Loucy (cell line): ENCODE results near the gene PHB1.

Source experiments
- H2AFZ ChIP-seq: fragments of 200-600 bp; sonication (generic); 2 replicates; pipeline ENCODE4 v1.6.0; 2016; ENCODE audit warnings: antibody characterized with exemption, mild to moderate bottlenecking, low read length, moderate library complexity
- H3F3A ChIP-seq: fragments of 200-600 bp; 2 replicates; pipeline ENCODE4 v1.6.0; 2016; ENCODE audit warnings: antibody characterized with exemption, low read depth, mild to moderate bottlenecking
- H3K27me3 ChIP-seq: fragments of 200-600 bp; sonication (generic); 2 replicates; pipeline ENCODE4 v1.6.1; 2014; ENCODE audit warnings: low read length, mild to moderate bottlenecking; ENCODE audit not compliant: insufficient read depth, poor library complexity, severe bottlenecking
- H3K36me3 ChIP-seq: fragments of 200-600 bp; sonication (generic); 2 replicates; pipeline ENCODE4 v1.6.1; 2016; ENCODE audit warnings: low read length; ENCODE audit not compliant: insufficient read depth
- H3K4me1 ChIP-seq: fragments of 200-600 bp; sonication (generic); 2 replicates; pipeline ENCODE4 v1.5.1; 2014; ENCODE audit warnings: low read length, mild to moderate bottlenecking; ENCODE audit not compliant: insufficient read depth, poor library complexity, severe bottlenecking
- H3K4me2 ChIP-seq: fragments of 200-600 bp; sonication (generic); 2 replicates; pipeline ENCODE4 v1.6.0; 2014; ENCODE audit warnings: antibody characterized with exemption, low read length, low read depth, mild to moderate bottlenecking; ENCODE audit not compliant: poor library complexity, severe bottlenecking
- H3K4me3 ChIP-seq: fragments of 200-600 bp; sonication (generic); 2 replicates; pipeline ENCODE4 v1.5.1; 2014; ENCODE audit warnings: low read length, mild to moderate bottlenecking, mixed read lengths; ENCODE audit not compliant: poor library complexity, severe bottlenecking
- H3K79me2 ChIP-seq: fragments of 200-600 bp; sonication (generic); 2 replicates; pipeline ENCODE4 v1.6.1; 2014; ENCODE audit warnings: low read length; ENCODE audit not compliant: insufficient read depth
- H3K9ac ChIP-seq: fragments of 200-600 bp; sonication (generic); 2 replicates; pipeline ENCODE4 v1.6.0; 2014; ENCODE audit warnings: mild to moderate bottlenecking, low read depth, low read length, moderate library complexity; ENCODE audit not compliant: poor library complexity, severe bottlenecking
- H3K9me2 ChIP-seq: fragments of 200-600 bp; sonication (generic); replicated peaks from 2 replicates; pipeline ENCODE4 v1.6.1; 2016; ENCODE audit warnings: low read depth, low read length, mixed read lengths
- H3K9me3 ChIP-seq: fragments of 200-600 bp; sonication (generic); 2 replicates; pipeline ENCODE4 v1.6.1; 2014; ENCODE audit warnings: mild to moderate bottlenecking, antibody characterized with exemption, low read length, low read depth; ENCODE audit not compliant: insufficient read depth
- H4K20me1 ChIP-seq: fragments of 200-600 bp; sonication (generic); 2 replicates; pipeline ENCODE4 v1.6.0; 2014; ENCODE audit warnings: antibody characterized with exemption, low read length, mild to moderate bottlenecking; ENCODE audit not compliant: insufficient read depth, poor library complexity, severe bottlenecking
- EZH2phosphoT487 ChIP-seq: fragments of 200-600 bp; IDR thresholded peaks from 2 replicates; pipeline ENCODE4 v1.6.1; 2018; ENCODE audit warnings: antibody characterized with exemption, mild to moderate bottlenecking, moderate library complexity, borderline replicate concordance
- TF ChIP-seq, protein P1 (sequence below): fragments of 200-600 bp; sonication (generic); conservative IDR thresholded peaks from 2 replicates; pipeline ENCODE4 v1.5.1; 2014; ENCODE audit warnings: mild to moderate bottlenecking, antibody characterized with exemption, low read length

Gene PHB1

DNA sequence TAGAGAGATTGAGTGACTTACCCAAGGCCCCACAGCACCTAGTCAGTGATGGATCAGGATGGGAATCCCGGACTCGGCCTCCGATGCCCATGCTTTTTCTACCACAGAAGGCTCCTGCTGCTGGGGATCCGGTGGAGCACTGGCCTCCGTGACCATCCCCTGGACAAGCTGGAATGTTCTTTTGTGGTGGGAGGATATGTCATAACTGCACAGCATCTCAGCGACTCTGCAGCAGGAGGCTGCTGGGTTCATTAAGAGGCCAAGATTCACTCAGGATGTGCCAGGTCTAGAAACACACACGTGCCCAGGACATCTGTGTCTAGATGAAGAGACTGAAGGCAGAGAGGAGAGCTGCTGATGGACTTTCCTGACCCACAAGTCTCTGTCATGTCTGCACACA, 45.7 kb upstream of the PHB1 start:
- Histone ChIP-seq H3F3A (no peaks in the 10 kb centered on the region), H3K9ac (no peak overlapping the region), H3K27me3 (no peaks in the 10 kb centered on the region), H2AFZ (no peak overlapping the region), H3K9me3 (no peaks in the 10 kb centered on the region), H3K36me3 (no peaks in the 10 kb centered on the region), H4K20me1 (no peaks in the 10 kb centered on the region), H3K9me2 (no peaks in the 10 kb centered on the region), H3K4me1 (peaks cover 4% of the 10 kb centered on the region), H3K4me2 (no peak overlapping the region), H3K4me3 (no peak overlapping the region), H3K79me2 (no peaks in the 10 kb centered on the region)
- no peak for TF ChIP-seq EZH2phosphoT487
- TF ChIP-seq, protein P1, sequence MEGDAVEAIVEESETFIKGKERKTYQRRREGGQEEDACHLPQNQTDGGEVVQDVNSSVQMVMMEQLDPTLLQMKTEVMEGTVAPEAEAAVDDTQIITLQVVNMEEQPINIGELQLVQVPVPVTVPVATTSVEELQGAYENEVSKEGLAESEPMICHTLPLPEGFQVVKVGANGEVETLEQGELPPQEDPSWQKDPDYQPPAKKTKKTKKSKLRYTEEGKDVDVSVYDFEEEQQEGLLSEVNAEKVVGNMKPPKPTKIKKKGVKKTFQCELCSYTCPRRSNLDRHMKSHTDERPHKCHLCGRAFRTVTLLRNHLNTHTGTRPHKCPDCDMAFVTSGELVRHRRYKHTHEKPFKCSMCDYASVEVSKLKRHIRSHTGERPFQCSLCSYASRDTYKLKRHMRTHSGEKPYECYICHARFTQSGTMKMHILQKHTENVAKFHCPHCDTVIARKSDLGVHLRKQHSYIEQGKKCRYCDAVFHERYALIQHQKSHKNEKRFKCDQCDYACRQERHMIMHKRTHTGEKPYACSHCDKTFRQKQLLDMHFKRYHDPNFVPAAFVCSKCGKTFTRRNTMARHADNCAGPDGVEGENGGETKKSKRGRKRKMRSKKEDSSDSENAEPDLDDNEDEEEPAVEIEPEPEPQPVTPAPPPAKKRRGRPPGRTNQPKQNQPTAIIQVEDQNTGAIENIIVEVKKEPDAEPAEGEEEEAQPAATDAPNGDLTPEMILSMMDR, result no peak

DNA sequence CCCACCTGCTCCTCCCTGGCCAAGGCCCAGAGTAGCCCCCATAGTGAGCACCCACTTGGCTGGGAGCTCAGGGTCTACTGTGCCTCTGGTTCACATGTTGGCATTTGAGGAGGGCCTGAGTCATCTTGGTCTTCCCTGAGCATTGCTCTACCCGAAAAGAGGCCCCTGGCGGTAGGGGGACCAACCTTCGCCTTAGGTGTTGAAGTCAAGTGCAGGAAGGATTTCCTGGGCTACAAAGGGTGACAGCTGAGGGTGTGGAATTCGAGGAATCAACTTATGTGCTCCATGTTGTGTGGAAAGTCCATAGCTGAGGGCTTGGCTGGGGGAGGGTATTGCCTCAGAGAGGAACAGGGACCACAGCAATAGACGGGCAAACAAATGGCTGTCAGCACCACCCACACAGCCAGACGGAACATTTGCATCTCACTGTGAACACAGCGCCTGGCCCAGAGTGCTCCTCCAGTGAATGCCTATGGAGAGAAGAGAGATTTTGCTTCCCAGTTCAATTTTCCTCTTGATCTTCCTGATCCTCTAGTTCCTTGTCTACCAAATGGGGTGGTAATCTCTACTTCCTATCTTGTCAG, 44.8 kb upstream of the PHB1 start:
- Histone ChIP-seq H3K36me3 (no peaks in the 10 kb centered on the region), H3K9ac (no peak overlapping the region), H3K9me2 (no peaks in the 10 kb centered on the region), H3K4me1 (peaks cover 4% of the 10 kb centered on the region), H3K79me2 (no peaks in the 10 kb centered on the region), H3K4me3 (no peak overlapping the region), H2AFZ (no peak overlapping the region), H3F3A (no peaks in the 10 kb centered on the region), H3K4me2 (no peak overlapping the region), H3K27me3 (no peaks in the 10 kb centered on the region), H3K9me3 (no peaks in the 10 kb centered on the region), H4K20me1 (no peaks in the 10 kb centered on the region)
- TF ChIP-seq, protein P1, result no peak
- no peak for TF ChIP-seq EZH2phosphoT487

- Histone ChIP-seq H3F3A (no peaks in the 10 kb centered on the region), H3K4me1 (peaks cover 4% of the 10 kb centered on the region), H3K27me3 (no peaks in the 10 kb centered on the region), H3K4me3 (no peak overlapping the region), H4K20me1 (no peaks in the 10 kb centered on the region), H3K79me2 (no peaks in the 10 kb centered on the region), H3K9ac (no peak overlapping the region), H3K9me2 (no peaks in the 10 kb centered on the region), H3K9me3 (no peaks in the 10 kb centered on the region), H3K36me3 (no peaks in the 10 kb centered on the region), H3K4me2 (no peak overlapping the region), H2AFZ (no peak overlapping the region)
- TF ChIP-seq EZH2phosphoT487, result no peak
- TF ChIP-seq, protein P1, result no peak
These were observed 43.2 kb upstream of the PHB1 start for GRCh38 chr17:49457564-49458535.
